IPS-NIHi7 (cell line): ENCODE data around the gene TLL1.

Experiments used
- DNase-seq: peaks from one replicate; pipeline ENCODE4 v3.0.0; 2012; ENCODE audit warnings: mixed read lengths; ENCODE audit errors: extremely low spot score

TLL1 gene

GRCh38 chr4:166049036-166049435, 176.0 kb downstream of the TLL1 start:
- DNase-seq = no peak

- DNase-seq = no peak
These were observed 191.7 kb downstream of the TLL1 start for GRCh38 chr4:166064721-166065120.

GRCh38 chr4:166065324-166065723, 192.3 kb downstream of the TLL1 start:
- DNase-seq = no peak

GRCh38 chr4:166066936-166067335, 193.9 kb downstream of the TLL1 start:
- no peak for DNase-seq

- no peak for DNase-seq
These were observed 194.9 kb downstream of the TLL1 start for GRCh38 chr4:166067915-166068314.

GRCh38 chr4:166073783-166074182, 200.7 kb downstream of the TLL1 start:
- no peak for DNase-seq

GRCh38 chr4:166075599-166075998, 202.6 kb downstream of the TLL1 start:
- DNase-seq = no peak

- no peak for DNase-seq
These were observed 204.7 kb downstream of the TLL1 start for GRCh38 chr4:166077782-166078181.

GRCh38 chr4:166078383-166078782, 205.3 kb downstream of the TLL1 start:
- no peak for DNase-seq

GRCh38 chr4:166078955-166079354, 205.9 kb downstream of the TLL1 start:
- DNase-seq = peak; percentile 30

- DNase-seq = no peak
These were observed 214.5 kb downstream of the TLL1 start for GRCh38 chr4:166087569-166087968.

GRCh38 chr4:166088576-166088975, 215.5 kb downstream of the TLL1 start:
- no peak for DNase-seq

- DNase-seq = no peak
These were observed 218.1 kb downstream of the TLL1 start for GRCh38 chr4:166091146-166091545.

GRCh38 chr4:166091912-166092510, 219.0 kb downstream of the TLL1 start:
- peak; percentile 28 for DNase-seq

GRCh38 chr4:166092797-166093290, 219.8 kb downstream of the TLL1 start:
- DNase-seq = no peak

- DNase-seq = no peak
These were observed 231.6 kb downstream of the TLL1 start for GRCh38 chr4:166104623-166105022.

GRCh38 chr4:166121897-166122296, 248.9 kb downstream of the TLL1 start:
- no peak for DNase-seq

GRCh38 chr4:166123546-166123945, 250.5 kb downstream of the TLL1 start:
- no peak for DNase-seq

- DNase-seq = no peak
These were observed 255.4 kb downstream of the TLL1 start for GRCh38 chr4:166128403-166128802.

GRCh38 chr4:166134285-166134684, 261.2 kb downstream of the TLL1 start:
- DNase-seq = no peak

GRCh38 chr4:166140951-166141350, 267.9 kb downstream of the TLL1 start:
- no peak for DNase-seq

- no peak for DNase-seq
These were observed 270.2 kb downstream of the TLL1 start for GRCh38 chr4:166143227-166143626.

- no peak for DNase-seq
These were observed 271.6 kb downstream of the TLL1 start for GRCh38 chr4:166144607-166145006.
